Left lobe of liver (tissue), 2 donors: Measurements from ENCODE around the gene RBX1. TPM values are rescaled to one million over a fixed set of nuclear protein-coding genes. Genes with fewer than 3 reads are reported as not detected.
"Not testable (repeated sequence)": the region's sequence is repeated elsewhere in the genome, so short reads cannot be mapped to it uniquely, and the experiment has no call there.

Source experiments
- ATAC-seq: fragments of 200-7000 bp; cut with Tn5 transposase; one replicate; pipeline ENCODE4 v1.9.1; 2020; ENCODE audit warnings: mild to moderate bottlenecking, moderate library complexity
- DNase-seq: peaks from one replicate; pipeline ENCODE4 v3.0.0-alpha.2; 2020; ENCODE audit warnings: low spot score
- total RNA-seq: library from RNA; stranded (reverse); gene quantifications from one replicate; pipeline ENCODE4 v1.2.1, GENCODE V29; 2021
- donor health status: DM: no; HTN: no; CAD: no; lungs with moderate emphysema.
- donor health status: DM: no; HTN: yes; CAD: no.

The RBX1 gene
- total RNA-seq, 1 donor from 2014 or later, result 15.1 TPM

DNA sequence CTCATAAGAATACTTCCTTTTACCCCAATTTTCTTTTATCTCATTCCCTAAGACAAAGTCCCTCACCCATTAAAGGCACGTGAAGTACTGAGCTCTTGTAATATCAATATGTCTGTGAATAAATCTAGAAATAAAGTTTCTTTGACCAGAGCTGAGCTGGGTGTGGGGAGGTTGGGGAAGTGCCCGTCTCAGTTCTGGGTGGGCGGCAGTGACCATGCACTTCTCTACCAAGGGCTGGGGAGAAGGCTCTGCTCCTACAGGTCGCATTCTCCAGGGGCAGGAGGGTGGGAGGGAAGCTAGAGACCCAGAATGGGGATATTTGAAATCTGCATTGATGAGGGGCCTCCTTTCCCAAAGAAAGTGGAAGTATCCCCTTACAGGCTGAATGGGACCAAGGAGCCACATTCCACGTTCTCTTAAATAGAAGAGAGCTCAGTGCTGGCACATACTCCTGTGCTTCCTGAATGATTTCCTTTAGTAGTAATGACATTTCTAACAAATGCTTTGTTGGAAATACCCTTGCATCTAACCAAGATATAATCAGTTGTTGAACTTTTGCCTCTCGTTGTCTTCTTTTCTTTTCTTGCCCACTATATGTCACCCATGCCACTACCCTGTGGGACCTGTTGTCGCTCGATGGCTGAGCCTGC is 16.1 kb downstream of the RBX1 start:
- no peak for DNase-seq
- no peak for ATAC-seq

DNA sequence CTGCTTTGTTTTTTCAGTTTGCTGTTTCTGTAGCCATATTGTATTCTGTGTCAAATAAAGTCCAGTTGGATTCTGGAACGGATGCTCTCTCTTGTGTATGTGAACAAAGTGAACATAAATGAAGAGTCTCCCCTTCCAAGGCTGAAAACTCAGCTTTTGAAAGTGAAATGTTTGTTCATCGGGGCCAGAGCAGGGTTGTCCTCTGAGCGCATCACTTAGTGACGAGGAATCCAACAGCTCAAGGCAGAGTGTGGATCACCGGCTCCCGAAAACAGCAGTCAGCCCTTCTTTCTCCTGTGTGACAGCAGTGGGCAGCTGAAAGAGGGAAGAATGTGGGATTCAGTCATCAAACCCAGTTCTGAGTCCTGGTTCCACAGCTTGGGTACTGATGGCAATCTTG is 21.4 kb downstream of the RBX1 start:
- ATAC-seq (no peak), DNase-seq (no peak)

GRCh38 chr22:40973144-40973543 is 22.0 kb downstream of the RBX1 start:
- no peak for DNase-seq
- no peak for ATAC-seq

DNA sequence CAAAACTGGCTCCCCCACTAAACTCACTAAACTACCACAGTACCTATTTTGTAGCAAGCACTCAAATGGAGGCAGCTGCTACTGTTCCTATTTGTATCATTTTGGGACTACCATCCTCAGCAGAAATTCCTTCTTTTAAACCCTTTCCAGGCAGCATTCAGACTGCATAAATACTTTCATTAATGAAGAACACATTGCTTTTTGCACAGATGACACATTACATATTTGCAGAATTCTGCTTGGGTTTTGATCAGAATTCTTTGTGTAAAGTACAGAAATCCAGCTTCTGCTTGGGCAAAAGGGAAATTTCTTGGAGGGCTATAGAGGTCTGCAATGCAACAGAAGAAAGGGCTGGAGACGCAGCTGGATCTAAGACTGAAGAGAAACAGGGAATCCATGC is 24.2 kb downstream of the RBX1 start:
- DNase-seq (no peak), ATAC-seq (no peak)

DNA sequence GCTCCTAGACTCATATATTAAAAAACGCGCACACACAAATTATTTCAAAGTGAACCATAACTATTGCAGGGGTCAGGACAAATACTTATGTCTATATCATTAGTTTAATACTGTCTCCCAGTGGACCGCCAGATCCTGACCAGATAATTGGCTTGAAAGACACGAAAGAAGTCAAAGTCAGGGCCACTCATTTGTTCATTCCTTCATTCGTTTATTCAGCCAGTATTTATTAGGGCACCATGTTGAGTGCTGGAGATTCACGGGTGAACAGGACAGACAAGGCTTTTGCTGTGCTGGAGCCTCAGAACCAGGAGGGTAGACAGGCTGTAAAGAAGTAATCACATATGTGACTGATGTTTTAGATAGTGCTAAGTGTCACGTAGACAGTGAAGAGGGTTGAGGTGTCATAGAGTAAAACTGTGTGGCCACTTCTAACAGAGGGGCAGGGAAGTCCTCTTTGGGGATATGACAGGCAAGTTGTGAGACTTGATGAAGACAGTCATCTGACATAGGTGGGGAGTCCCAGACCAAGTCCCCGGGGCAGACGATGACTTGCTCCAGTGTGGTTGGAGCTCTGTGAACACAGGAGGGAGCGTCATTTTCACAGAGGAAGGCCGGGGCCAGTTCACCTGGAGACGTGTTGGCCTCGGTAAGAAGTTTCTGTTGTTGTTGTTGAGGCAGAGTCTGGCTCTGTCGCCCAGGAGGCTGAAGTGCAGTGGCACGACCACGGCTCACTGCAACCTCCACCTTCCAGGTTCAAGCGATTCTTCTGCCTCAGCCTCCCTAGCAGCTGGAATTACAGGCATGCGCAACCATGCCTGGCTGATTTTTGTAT is 25.9 kb downstream of the RBX1 start:
- DNase-seq (no peak), ATAC-seq (no peak)

GRCh38 chr22:40979198-40979597 is 28.0 kb downstream of the RBX1 start:
- DNase-seq (no peak), ATAC-seq (no peak)

DNA sequence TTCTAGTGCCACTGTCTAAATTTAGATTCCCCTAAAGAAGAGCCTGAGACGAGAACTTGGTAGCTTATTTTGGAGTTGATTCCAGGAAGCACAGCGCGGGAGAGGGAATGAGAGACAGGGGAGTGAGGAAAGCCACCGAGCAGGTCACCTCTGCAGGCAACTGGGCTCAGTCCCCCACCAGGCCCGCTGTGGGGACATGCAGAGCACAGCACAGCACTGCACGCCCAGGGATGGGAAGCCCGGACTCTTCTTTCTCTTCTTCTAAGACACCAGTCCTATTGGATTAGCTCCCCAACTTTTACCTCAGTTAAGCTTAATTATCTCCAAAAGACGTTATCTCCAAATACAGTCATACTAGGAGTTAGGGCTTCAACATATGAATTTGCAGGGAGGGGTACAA is 28.7 kb downstream of the RBX1 start:
- no peak for DNase-seq
- ATAC-seq, result no peak

- ATAC-seq (no peak), DNase-seq (no peak)
These were observed 31.6 kb downstream of the RBX1 start for GRCh38 chr22:40982482-40983385.

DNA sequence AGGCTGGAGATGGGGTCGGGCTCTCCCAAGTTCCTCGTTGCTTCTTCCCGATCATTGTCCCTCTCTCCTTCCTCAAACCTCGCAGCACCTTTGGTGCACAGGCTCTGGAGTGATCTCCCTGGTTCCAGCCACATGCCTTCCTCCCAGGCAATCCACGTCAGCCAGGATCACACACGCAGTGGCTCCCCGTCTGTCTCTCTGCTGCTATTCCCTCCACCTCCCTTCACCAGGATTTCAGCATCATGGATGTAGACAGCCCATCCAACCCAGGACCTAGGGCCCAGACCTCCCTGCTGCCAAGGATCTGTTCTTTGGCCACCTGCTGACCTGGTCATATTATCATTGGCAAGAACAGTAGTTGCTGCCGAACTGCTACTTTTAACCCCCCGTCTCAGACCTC is 40.1 kb downstream of the RBX1 start:
- DNase-seq (no peak), ATAC-seq (no peak)

- ATAC-seq (no peak), DNase-seq (no peak)
These were observed 44.6 kb downstream of the RBX1 start for GRCh38 chr22:40995821-40996220.

- ATAC-seq (no peak), DNase-seq (no peak)
These were observed 46.3 kb downstream of the RBX1 start for GRCh38 chr22:40997520-40997919.

DNA sequence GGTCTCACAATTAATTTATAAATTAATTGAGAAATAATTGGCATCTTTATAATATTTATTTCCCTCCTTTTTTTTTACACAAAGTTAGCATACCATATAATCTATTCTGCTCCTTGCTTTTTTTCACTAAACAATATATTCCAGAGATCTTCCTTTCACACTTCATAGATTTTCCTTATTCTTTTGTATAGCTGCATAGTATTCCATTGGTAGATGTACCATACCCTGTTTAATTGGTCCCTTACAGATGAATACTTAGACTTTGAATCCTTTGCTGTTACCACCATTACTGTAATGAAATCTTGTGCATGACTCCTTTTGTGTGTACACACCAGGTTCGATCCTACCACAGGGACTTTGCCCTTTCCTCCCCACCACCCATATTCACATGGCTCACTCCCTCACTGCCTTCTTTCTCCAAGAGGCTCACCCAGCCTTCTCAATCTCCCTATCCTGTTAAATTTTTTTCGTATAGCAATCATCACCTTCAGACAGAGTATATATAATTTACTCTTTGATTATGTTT is 48.9 kb downstream of the RBX1 start:
- DNase-seq (no peak), ATAC-seq (no peak)

DNA sequence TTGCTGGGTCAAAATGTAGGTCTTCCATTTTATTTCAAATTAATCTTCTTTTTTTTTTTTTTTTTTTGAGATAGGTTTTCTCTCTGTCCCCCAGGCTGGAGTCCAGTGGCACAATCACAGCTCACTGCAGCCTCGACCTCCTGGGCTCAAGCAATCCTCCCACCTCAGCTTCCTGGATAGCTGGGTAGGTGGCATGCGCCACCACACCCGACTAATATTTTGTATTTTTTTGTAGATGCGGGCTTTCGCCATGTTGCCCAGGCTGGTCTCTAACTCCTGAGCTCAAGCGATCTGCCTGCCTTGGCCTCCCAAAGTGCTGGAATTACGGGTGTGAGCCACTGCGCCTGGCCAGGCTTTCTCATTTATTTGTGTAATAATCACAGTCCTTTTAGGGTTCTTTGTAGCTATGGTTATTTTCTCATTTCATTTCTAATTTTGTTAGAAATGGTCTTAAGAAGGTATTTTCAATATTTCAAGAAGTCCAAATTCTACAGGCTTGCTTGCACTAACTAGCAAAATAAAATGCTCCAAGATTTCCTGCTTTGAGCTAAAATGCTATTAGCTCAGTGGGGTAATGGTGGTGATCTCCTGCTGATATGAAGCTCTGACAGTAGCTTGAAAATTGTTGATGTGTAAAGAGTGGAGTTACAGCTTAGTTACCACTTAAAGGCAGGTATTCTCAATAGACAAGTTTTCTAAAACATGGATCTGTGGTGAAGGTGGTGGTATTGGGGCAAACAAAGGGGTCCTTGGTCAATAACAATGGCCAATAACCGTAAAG is 50.0 kb downstream of the RBX1 start:
- no peak for DNase-seq
- no peak for ATAC-seq

DNA sequence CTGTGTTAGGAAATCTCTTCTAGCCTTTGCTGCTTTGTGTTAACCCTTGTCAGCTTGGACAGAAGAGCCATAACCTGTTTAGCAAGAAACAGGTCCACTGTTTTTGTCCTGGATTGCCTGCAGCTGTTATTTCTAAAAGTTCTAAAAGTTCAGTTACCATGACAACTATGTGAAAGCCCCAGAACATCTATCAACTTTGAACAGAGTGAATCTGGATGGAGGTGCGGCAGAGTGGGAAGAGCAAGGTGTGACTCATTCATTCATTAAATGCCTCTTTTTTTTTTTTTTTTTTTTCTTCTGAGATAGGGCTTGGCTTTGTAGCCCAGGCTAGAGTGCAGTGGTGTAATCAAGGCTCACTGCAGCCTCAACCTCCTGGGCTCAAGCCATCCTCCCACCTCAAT is 50.5 kb downstream of the RBX1 start:
- no peak for DNase-seq
- ATAC-seq, result no peak

GRCh38 chr22:41002386-41002785 is 51.2 kb downstream of the RBX1 start:
- not testable (repeated sequence) for DNase-seq, ATAC-seq

- ATAC-seq, result no peak
These were observed 51.9 kb downstream of the RBX1 start for GRCh38 chr22:41003066-41003465.

GRCh38 chr22:41003976-41004375 is 52.8 kb downstream of the RBX1 start:
- DNase-seq (no peak), ATAC-seq (no peak)

More at GRCh38 chr22:41003066-41003465, 51.9 kb downstream of the RBX1 start:
- DNase-seq, result no peak

DNA sequence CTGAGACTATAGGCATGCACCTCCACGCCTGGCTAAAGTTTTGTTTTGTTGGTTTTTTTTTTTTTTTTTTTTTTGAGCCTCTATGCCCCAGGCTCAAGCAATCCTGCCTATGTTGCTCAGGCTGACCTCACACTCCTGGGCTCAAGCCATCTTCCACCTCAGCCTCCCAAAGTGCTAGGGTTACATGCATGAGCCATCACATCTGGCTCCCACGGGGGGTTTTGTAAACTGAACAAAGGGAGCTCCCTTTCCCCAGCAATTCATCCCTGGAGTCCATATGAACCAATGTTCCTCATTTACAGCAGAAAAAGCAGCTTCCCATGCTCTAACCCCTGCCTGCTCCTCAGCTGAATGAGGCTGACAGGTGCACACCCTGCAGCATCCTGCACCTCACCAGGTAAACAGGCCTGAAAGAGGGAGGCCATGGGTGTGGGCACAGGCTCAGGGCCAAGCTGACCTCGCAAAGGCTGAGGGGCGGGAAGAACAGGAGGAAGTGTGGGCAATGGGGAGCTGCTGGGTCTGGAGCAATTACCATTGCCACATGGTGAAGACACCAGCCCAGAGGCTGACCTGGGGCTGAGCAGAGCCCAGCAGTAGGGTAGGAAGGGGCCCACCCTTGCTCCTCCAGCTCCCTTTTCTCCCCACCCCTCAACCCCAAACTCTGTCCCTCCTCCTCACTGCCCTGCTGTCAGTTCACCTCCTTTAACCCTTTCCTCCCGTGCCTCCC is 58.2 kb downstream of the RBX1 start:
- ATAC-seq (no peak), DNase-seq (no peak)

GRCh38 chr22:41015003-41015402 is 63.8 kb downstream of the RBX1 start:
- ATAC-seq (no peak), DNase-seq (no peak)
